ENCODE measurements around the gene WRAP53. TPM values are rescaled to one million over a fixed set of nuclear protein-coding genes. Genes with fewer than 3 reads are reported as not detected.

WRAP53 gene
- total RNA-seq, 6 experiments from 2014 or later = 1.9 to 3.8 (median 3.0) TPM

GRCh38 chr17:7740481-7741001 is 52.3 kb downstream of the WRAP53 start:
- 54% methylated on average over 27 of the region's 42 CpGs for WGBS (ENCODE audit: insufficient coverage, low coverage, low lambda C conversion rate, missing lambda C conversion rate)
- Histone ChIP-seq H3K4me1 (no peaks in the 10 kb centered on the region), H3K9me3 (no peaks in the 10 kb centered on the region), H3K27me3 (no peaks in the 10 kb centered on the region), H3K27ac (no peak overlapping the region), H3K4me3 (peak overlapping the region in 1 of 3 donors; percentile 23), H3K36me3 (no peaks in the 10 kb centered on the region)
- intact Hi-C loops (cut with DNase I) = no loop called here
- peak in 2 of 3 donors; percentile 39 to 58 for DNase-seq
- peak; percentile 22 to 36 (median 34) for ATAC-seq
- no peak for TF ChIP-seq CTCF (IDR thresholded peaks at IDR 0.05)
- TF ChIP-seq POLR2A (IDR thresholded peaks at IDR 0.05) = no peak

GRCh38 chr17:7742729-7743128 is 54.5 kb downstream of the WRAP53 start:
- Histone ChIP-seq H3K36me3 (no peaks in the 10 kb centered on the region), H3K9me3 (no peaks in the 10 kb centered on the region), H3K27me3 (no peaks in the 10 kb centered on the region), H3K4me3 (no peak overlapping the region), H3K27ac (no peak overlapping the region), H3K4me1 (no peaks in the 10 kb centered on the region)
- TF ChIP-seq POLR2A (IDR thresholded peaks at IDR 0.05) = no peak
- TF ChIP-seq CTCF (IDR thresholded peaks at IDR 0.05) = no peak
- WGBS (ENCODE audit: insufficient coverage, low coverage, low lambda C conversion rate, missing lambda C conversion rate) = 70% methylated on average over 5 of the region's 10 CpGs
- intact Hi-C loops (cut with DNase I) = no loop called here
- DNase-seq (no peak), ATAC-seq (no peak)

- intact Hi-C loops (cut with DNase I) = no loop called here
- Histone ChIP-seq H3K27me3 (no peaks in the 10 kb centered on the region), H3K36me3 (no peaks in the 10 kb centered on the region), H3K4me3 (no peak overlapping the region), H3K27ac (no peak overlapping the region), H3K4me1 (no peaks in the 10 kb centered on the region), H3K9me3 (no peaks in the 10 kb centered on the region)
- DNase-seq (no peak), ATAC-seq (no peak)
- 50% methylated on average over 7 of the region's 8 CpGs for WGBS (ENCODE audit: insufficient coverage, low coverage, low lambda C conversion rate, missing lambda C conversion rate)
- TF ChIP-seq CTCF (IDR thresholded peaks at IDR 0.05) (no peak), POLR2A (IDR thresholded peaks at IDR 0.05) (no peak)
These were observed 56.1 kb downstream of the WRAP53 start for GRCh38 chr17:7744416-7744815.

- H3K4me3 ChIP-seq = no peak overlapping the region
- TF ChIP-seq CTCF (IDR thresholded peaks at IDR 0.05) = no peak
- TF ChIP-seq POLR2A (IDR thresholded peaks at IDR 0.05) = no peak
- no peak overlapping the region for H3K27ac ChIP-seq
- ATAC-seq = peak in 2 of 4 donors; percentile 36 to 68
- intact Hi-C loops (cut with DNase I) = no loop called here
- DNase-seq = no peak
- H3K36me3 ChIP-seq = no peaks in the 10 kb centered on the region
- H3K4me1 ChIP-seq = no peaks in the 10 kb centered on the region
- no peaks in the 10 kb centered on the region for H3K27me3 ChIP-seq
- H3K9me3 ChIP-seq = no peaks in the 10 kb centered on the region
- WGBS (ENCODE audit: insufficient coverage, low coverage, low lambda C conversion rate, missing lambda C conversion rate) = 55% methylated on average over 7 of the region's 7 CpGs
These were observed 57.6 kb downstream of the WRAP53 start for GRCh38 chr17:7745748-7746470.
